ENCODE measurements around the gene SF1. TPM values are rescaled to one million over a fixed set of nuclear protein-coding genes. Genes with fewer than 3 reads are reported as not detected.

Gene SF1
- total RNA-seq, 1 donor from 2014 or later: 278 TPM

DNA sequence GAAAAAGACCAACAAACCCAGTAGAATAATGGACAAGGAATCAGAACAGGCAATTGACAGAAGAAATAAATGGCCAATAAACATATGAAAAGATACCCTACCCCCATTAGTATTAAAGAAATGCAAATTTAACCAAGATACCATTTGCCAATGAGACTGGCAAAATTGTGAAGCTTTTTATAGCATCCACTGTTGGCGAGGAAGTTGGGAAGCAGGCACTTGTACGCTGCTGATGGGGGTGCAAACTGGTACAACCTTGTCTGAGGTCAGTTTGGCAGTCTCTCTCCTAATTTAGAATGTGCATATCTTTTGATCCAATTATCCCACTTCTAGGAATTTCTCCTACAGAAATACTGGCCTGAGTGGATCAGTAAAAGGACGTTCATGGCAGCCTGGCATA is 46.7 kb downstream of the SF1 start:
- TF ChIP-seq POLR2AphosphoS5 (IDR thresholded peaks at IDR 0.05; ENCODE audit: insufficient read depth in 1 of 2, low read depth in 1 of 2) (no peak), POLR2A (IDR thresholded peaks at IDR 0.05) (no peak)
- TF ChIP-seq, protein P1, sequence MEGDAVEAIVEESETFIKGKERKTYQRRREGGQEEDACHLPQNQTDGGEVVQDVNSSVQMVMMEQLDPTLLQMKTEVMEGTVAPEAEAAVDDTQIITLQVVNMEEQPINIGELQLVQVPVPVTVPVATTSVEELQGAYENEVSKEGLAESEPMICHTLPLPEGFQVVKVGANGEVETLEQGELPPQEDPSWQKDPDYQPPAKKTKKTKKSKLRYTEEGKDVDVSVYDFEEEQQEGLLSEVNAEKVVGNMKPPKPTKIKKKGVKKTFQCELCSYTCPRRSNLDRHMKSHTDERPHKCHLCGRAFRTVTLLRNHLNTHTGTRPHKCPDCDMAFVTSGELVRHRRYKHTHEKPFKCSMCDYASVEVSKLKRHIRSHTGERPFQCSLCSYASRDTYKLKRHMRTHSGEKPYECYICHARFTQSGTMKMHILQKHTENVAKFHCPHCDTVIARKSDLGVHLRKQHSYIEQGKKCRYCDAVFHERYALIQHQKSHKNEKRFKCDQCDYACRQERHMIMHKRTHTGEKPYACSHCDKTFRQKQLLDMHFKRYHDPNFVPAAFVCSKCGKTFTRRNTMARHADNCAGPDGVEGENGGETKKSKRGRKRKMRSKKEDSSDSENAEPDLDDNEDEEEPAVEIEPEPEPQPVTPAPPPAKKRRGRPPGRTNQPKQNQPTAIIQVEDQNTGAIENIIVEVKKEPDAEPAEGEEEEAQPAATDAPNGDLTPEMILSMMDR (IDR thresholded peaks at IDR 0.05): no peak
- no peak overlapping the region for H3K4me3 ChIP-seq
- no peaks in the 10 kb centered on the region for H3K36me3 ChIP-seq
- intact Hi-C loops (cut with DNase I): no loop called here
- no peaks in the 10 kb centered on the region for H3K9me3 ChIP-seq
- no peak for DNase-seq (ENCODE audit: extremely low spot score in 2 of 2)
- no peaks in the 10 kb centered on the region for H3K27me3 ChIP-seq
- no peak overlapping the region for H3K27ac ChIP-seq
- no peaks in the 10 kb centered on the region for H3K4me1 ChIP-seq

DNA sequence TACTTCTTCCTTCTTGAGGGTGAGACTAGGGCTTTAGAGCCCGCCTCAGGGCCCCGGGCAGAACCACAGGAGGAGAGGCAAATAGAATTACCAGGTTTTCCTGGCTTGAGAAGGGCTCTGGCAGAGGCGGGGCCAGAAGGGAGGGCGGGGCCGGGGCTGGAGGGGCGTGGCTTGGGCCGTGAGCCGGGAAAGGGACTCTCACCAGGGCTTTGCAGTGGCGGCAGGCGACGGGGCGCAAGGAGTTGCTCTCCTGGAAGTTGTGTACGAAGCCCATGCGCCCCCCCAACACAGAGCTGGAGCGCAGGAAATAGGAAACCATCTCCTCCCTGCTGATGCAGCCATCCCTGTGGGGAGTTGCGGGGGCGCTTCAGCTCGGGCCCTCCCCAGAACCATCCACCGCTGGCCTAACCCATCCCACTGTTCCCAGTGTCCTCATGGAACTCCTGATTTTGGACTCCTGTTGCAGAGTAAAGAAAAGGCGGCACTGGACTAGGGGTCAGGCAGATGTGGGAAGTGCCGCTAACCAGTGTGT is 48.4 kb downstream of the SF1 start:
- no peak overlapping the region for H3K27ac ChIP-seq

DNA sequence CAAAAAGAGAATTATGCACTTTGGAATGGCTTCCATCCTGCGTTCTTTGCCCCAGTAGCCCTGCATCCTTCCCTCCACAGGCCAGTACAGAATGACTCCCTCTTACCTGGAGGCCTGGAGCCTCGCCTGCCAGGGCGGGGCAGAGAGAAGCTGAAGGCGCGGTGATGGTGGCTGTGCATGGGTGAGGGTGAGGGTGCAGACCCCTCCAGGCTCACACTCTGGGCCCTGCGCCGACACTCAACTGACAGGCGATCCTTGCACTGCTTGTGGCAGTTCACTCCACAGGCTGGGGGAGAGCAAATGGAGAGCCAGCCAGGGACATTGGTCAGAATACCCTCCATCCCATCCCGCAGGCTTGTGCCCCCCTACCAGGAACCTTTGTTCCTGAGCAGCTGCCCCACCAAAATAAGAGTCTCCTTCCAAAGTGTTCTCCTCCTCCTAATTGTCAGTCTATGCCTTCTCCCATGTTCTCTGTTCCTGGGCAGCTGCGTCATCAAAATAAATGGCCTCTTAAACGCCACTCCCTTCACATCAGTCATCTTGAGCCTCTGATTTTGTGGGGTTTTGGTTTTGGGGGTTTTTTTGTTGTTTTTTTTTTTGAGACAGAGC is 49.5 kb downstream of the SF1 start:
- no peaks in the 10 kb centered on the region for H3K36me3 ChIP-seq

More for the DNA sequence above, 48.4 kb downstream of the SF1 start:
- H3K4me1 ChIP-seq: no peaks in the 10 kb centered on the region
- no peaks in the 10 kb centered on the region for H3K9me3 ChIP-seq
- TF ChIP-seq POLR2AphosphoS5 (IDR thresholded peaks at IDR 0.05; ENCODE audit: insufficient read depth in 1 of 2, low read depth in 1 of 2): no peak
- TF ChIP-seq, protein P1 (IDR thresholded peaks at IDR 0.05): no peak
- no peak for TF ChIP-seq POLR2A (IDR thresholded peaks at IDR 0.05)
- no peak overlapping the region for H3K4me3 ChIP-seq
- no peaks in the 10 kb centered on the region for H3K36me3 ChIP-seq
- intact Hi-C loops (cut with DNase I): no loop called here
- no peaks in the 10 kb centered on the region for H3K27me3 ChIP-seq
- no peak for DNase-seq (ENCODE audit: extremely low spot score in 2 of 2)

DNA sequence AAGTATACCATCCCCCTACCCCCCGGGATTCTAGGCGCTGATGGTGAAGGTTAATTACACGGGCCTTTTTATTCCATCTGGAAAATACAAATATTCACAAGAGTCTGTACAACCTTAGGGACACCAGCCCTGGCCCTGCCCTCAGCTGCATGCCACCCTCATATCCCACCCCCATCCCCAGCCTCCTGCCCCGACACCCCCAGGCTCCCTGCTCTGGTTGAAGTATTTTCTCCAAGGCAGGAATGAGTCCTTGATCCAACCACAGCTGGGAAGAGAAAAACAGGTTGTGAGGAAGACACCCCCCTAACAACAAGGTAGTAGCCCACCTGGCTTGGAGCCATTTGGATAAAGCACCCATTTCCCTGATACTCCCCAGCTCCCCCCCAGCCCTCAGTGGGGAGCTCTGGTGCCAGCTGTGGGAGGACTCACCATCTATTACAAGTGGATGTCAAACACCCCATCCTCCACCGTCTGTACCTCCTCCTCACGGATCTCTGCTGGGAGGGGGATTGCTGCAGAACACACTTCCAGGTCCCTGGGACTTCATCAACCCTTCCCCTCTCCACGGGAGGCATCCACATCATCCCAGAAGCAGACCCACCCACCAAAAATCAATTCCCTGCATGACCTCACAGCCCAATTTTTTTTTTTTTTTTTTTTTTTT is 51.3 kb downstream of the SF1 start:
- intact Hi-C loops (cut with DNase I): no loop called here
- Histone ChIP-seq H3K27me3 (no peaks in the 10 kb centered on the region), H3K36me3 (no peaks in the 10 kb centered on the region), H3K27ac (no peak overlapping the region), H3K4me3 (no peak overlapping the region), H3K9me3 (no peaks in the 10 kb centered on the region), H3K4me1 (peaks cover 7% of the 10 kb centered on the region)
- no peak for TF ChIP-seq POLR2AphosphoS5 (IDR thresholded peaks at IDR 0.05; ENCODE audit: insufficient read depth in 1 of 2, low read depth in 1 of 2)
- no peak for TF ChIP-seq POLR2A (IDR thresholded peaks at IDR 0.05)
- TF ChIP-seq, protein P1 (IDR thresholded peaks at IDR 0.05): no peak
- DNase-seq (ENCODE audit: extremely low spot score in 2 of 2): no peak

More for the DNA sequence above, 49.5 kb downstream of the SF1 start:
- H3K4me1 ChIP-seq: no peaks in the 10 kb centered on the region
- no peaks in the 10 kb centered on the region for H3K9me3 ChIP-seq
- intact Hi-C loops (cut with DNase I): no loop called here
- H3K4me3 ChIP-seq: no peak overlapping the region
- TF ChIP-seq POLR2A (IDR thresholded peaks at IDR 0.05) (no peak), POLR2AphosphoS5 (IDR thresholded peaks at IDR 0.05; ENCODE audit: insufficient read depth in 1 of 2, low read depth in 1 of 2) (no peak)
- TF ChIP-seq, protein P1 (IDR thresholded peaks at IDR 0.05): no peak
- no peak overlapping the region for H3K27ac ChIP-seq
- no peak for DNase-seq (ENCODE audit: extremely low spot score in 2 of 2)
- H3K27me3 ChIP-seq: no peaks in the 10 kb centered on the region

DNA sequence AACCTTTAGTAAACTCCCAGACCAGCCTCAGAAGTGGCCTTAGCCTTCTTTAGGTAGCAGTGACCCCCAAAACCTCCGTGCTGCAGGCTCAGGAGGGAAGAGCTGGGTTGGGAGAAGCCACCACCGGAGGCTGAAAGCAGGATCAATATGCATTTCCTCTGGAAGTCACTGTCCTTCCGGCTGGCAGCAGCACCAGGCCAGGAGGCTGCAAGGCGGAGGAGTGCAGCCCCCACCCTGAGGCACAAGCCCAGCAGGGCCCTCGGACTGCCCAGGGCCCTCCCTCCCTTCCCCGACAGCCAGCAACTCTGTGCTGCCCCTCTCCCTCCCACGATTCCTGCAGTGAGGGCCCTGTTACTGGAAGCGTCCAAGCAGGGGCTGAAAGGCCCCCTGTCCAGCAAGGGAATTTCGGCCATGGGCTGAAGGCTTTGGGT is 52.1 kb downstream of the SF1 start:
- intact Hi-C loops (cut with DNase I): no loop called here
- Histone ChIP-seq H3K36me3 (no peaks in the 10 kb centered on the region), H3K4me1 (peaks cover 7% of the 10 kb centered on the region), H3K27ac (no peak overlapping the region), H3K27me3 (no peaks in the 10 kb centered on the region), H3K9me3 (no peaks in the 10 kb centered on the region), H3K4me3 (no peak overlapping the region)
- TF ChIP-seq POLR2AphosphoS5 (IDR thresholded peaks at IDR 0.05; ENCODE audit: insufficient read depth in 1 of 2, low read depth in 1 of 2): no peak
- TF ChIP-seq, protein P1 (IDR thresholded peaks at IDR 0.05): no peak
- TF ChIP-seq POLR2A (IDR thresholded peaks at IDR 0.05): no peak
- DNase-seq (ENCODE audit: extremely low spot score in 2 of 2): no peak

Measured in vagina (tissue), 2 donors.